Measurements from ENCODE around the gene EFEMP2. TPM values are rescaled to one million over a fixed set of nuclear protein-coding genes. Genes with fewer than 3 reads are reported as not detected.

Gene EFEMP2
- total and polyA plus RNA-seq, 2 donors (not counting 1 experiment from before 2014, with no cell fraction given) = 9.5 to 14.7 TPM

- peaks cover 27 to 55% of the 10 kb centered on the region in 2 donors for H3K4me1 ChIP-seq (ENCODE audit: control insufficient read depth in 2 of 2, insufficient read depth in 2 of 2, low read length in 2 of 2)
- WGBS (ENCODE audit: insufficient coverage) = under 1% methylated on average over 46 of the region's 46 CpGs
- TF ChIP-seq CTCF (IDR thresholded peaks at IDR 0.05) = no peak
- TF ChIP-seq EZH2 (IDR thresholded peaks at IDR 0.05; ENCODE audit: borderline replicate concordance, insufficient read depth, low read depth, low read length, poor library complexity, severe bottlenecking) = no peak
Measured at GRCh38 chr11:65859095-65859811, 13.3 kb downstream of the EFEMP2 start.

More at GRCh38 chr11:65859095-65859811, 13.3 kb downstream of the EFEMP2 start:
- Mint-ChIP-seq H3K9me3 (ENCODE audit: insufficient read depth) (no peaks in the 10 kb centered on the region), H3K4me1 (peaks cover 47% of the 10 kb centered on the region), H3K27me3 (no peaks in the 10 kb centered on the region), H3K27ac (peak overlapping the region; percentile 98), H3K4me3 (peak overlapping the region; percentile 92)
- ATAC-seq (ENCODE audit: low read depth) (peak; percentile 62), DNase-seq (peak; percentile 97)
- Histone ChIP-seq H3K79me2 (ENCODE audit: control insufficient read depth, insufficient read depth, low read length) (peaks cover 62% of the 10 kb centered on the region), H3K4me2 (replicated peaks; ENCODE audit: low read depth, low read length, poor library complexity, severe bottlenecking) (peak overlapping the region; percentile 94), H3K4me3 (ENCODE audit: control extremely low read depth in 1 of 5, extremely low read depth in 1 of 5, insufficient read depth in 1 of 5, low read depth in 2 of 5, low read length in 4 of 5) (peak overlapping the region; percentile 81 to 98 (median 95)), H2AFZ (ENCODE audit: insufficient read depth, low read depth, low read length, poor library complexity, severe bottlenecking) (peak overlapping the region; percentile 85), H4K20me1 (ENCODE audit: control insufficient read depth, insufficient read depth, low read length, poor library complexity, severe bottlenecking) (peaks cover 61% of the 10 kb centered on the region), H3K27ac (ENCODE audit: low read length in 2 of 2) (peak overlapping the region; percentile 77 to 89), H3K36me3 (replicated peaks in 1 of 2; ENCODE audit: control extremely low read depth in 1 of 2, control insufficient read depth in 1 of 2, extremely low read depth in 1 of 2, insufficient read depth in 2 of 2, low read length in 1 of 2) (peaks cover 0 to 53% of the 10 kb centered on the region in 2 experiments), H3K27me3 (replicated peaks in 1 of 4; ENCODE audit: control extremely low read depth in 1 of 4, control insufficient read depth in 3 of 4, insufficient read depth in 4 of 4, low read length in 3 of 4) (no peaks in the 10 kb centered on the region), H3K9ac (ENCODE audit: low read length) (peak overlapping the region; percentile 79), H3K9me3 (ENCODE audit: control extremely low read depth in 1 of 3, control insufficient read depth in 2 of 3, insufficient read depth in 1 of 3, low read length in 2 of 3) (no peaks in the 10 kb centered on the region)
- CTCF ChIA-PET = interaction anchor here (0.8 to 8.6 kb wide), 30 partner anchors 8 to 527 kb away, joined by 3 to 244 read pairs (median 4); partner anchors contain the start of genes AP5B1, BANF1, C11orf68 and CCDC85B
- POLR2A ChIA-PET = interaction anchor here (0.6 to 4.8 kb wide), 18 partner anchors 9 to 741 kb away, joined by 3 to 65 read pairs (median 8); partner anchors contain the start of genes BANF1, C11orf68, CCDC85B and EIF1AD
- intact Hi-C loops (cut with micrococcal nuclease) = loop anchor here (1.0 to 5.0 kb wide), 8 partner anchors 14 to 408 kb away; partner anchors contain the start of genes AP5B1, BANF1, C11orf68 and DRAP1

All from B cell (primary cell).